ENCODE data around the gene PIK3AP1. TPM values are rescaled to one million over a fixed set of nuclear protein-coding genes. Genes with fewer than 3 reads are reported as not detected.

Gene PIK3AP1
- total RNA-seq, 1 donor, result not detected

- no peak for DNase-seq (ENCODE audit: low read depth)
- no peak overlapping the region for H3K4me3 ChIP-seq (ENCODE audit: low read depth, low read length)
- TF ChIP-seq CTCF (IDR thresholded peaks at IDR 0.05; ENCODE audit: insufficient read depth, low read length), result no peak
Measured at GRCh38 chr10:96619120-96619519, 101.2 kb downstream of the PIK3AP1 start.

DNA sequence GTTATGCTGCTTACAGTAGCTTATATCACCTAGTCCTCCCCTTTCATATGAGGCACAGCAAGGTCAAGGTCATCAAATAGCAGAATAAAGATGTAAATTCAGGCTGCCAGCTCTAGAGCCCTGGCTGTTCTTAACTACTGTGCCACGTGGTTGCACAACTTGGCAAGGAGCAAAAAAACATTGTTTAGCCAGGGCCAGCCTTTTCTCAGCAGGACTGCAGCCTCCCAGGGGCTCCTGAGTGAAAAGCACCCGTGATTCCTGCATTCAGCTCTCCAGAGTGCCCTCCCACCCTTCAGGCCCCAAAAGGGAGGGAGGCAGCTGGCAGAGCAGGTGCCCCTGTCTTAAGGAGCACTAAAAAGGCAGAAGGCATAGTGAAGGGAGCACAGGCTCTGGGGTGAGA, 101.7 kb downstream of the PIK3AP1 start:
- no peak overlapping the region for H3K4me3 ChIP-seq (ENCODE audit: low read depth, low read length)
- peak; percentile 41 for DNase-seq (ENCODE audit: low read depth)
- TF ChIP-seq CTCF (IDR thresholded peaks at IDR 0.05; ENCODE audit: insufficient read depth, low read length), result no peak

DNA sequence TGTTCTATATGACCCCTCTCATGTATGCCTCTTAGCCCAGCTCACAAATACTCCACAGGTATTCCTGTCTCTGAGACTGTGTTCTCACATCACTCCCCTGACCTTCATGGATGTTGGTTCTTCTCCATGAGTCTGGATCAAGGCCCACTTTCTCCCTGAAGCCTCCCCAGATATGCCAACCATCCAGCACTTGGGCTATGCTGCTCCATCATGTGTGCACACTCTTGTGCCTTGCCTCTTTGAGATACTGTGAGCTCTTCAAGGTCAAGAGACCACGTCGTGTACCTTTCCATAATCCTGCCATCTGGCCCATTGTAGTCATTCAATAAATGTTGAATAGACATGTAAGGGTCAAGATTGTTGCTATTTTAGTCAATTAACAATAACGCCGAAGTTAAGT, 103.4 kb downstream of the PIK3AP1 start:
- no peak overlapping the region for H3K4me3 ChIP-seq (ENCODE audit: low read depth, low read length)
- no peak for TF ChIP-seq CTCF (IDR thresholded peaks at IDR 0.05; ENCODE audit: insufficient read depth, low read length)
- no peak for DNase-seq (ENCODE audit: low read depth)

- peak; percentile 29 for DNase-seq (ENCODE audit: low read depth)
- no peak for TF ChIP-seq CTCF (IDR thresholded peaks at IDR 0.05; ENCODE audit: insufficient read depth, low read length)
- H3K4me3 ChIP-seq (ENCODE audit: low read depth, low read length), result no peak overlapping the region
Measured at GRCh38 chr10:96614515-96614914, 105.8 kb downstream of the PIK3AP1 start.

- DNase-seq (ENCODE audit: low read depth), result no peak
- TF ChIP-seq CTCF (IDR thresholded peaks at IDR 0.05; ENCODE audit: insufficient read depth, low read length), result no peak
Measured at GRCh38 chr10:96613576-96613975, 106.7 kb downstream of the PIK3AP1 start.

GRCh38 chr10:96612055-96612830, 108.1 kb downstream of the PIK3AP1 start:
- H3K4me3 ChIP-seq (ENCODE audit: low read depth, low read length), result no peak overlapping the region
- no peak for DNase-seq (ENCODE audit: low read depth)
- no peak for TF ChIP-seq CTCF (IDR thresholded peaks at IDR 0.05; ENCODE audit: insufficient read depth, low read length)

More at GRCh38 chr10:96613576-96613975, 106.7 kb downstream of the PIK3AP1 start:
- no peak overlapping the region for H3K4me3 ChIP-seq (ENCODE audit: low read depth, low read length)

DNA sequence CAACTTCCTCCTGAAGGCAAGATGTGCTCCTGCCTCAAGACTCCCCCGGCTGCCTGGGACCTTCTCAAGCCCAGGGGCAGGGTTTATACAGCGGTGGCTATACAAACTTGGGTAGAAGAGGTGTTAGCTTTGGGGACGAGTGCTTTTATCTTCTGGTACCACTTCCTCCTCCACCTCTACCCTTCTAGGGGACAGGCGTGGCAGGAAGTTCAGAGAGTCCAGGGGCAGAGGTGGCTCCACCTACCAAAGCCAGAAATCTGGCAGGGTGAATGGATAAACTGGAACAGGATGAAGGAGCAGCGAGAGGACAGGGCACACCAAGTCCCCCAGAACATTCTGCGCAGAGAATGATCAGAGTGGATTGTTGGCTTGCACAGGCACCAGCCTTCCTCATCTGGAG, 109.5 kb downstream of the PIK3AP1 start:
- TF ChIP-seq CTCF (IDR thresholded peaks at IDR 0.05; ENCODE audit: insufficient read depth, low read length), result no peak
- DNase-seq (ENCODE audit: low read depth), result no peak
- H3K4me3 ChIP-seq (ENCODE audit: low read depth, low read length), result no peak overlapping the region

Measured in fibroblast of the aortic adventitia (primary cell).